WTC11 (cell line): ENCODE data around the gene WNT6. TPM values are rescaled to one million over a fixed set of nuclear protein-coding genes. Genes with fewer than 3 reads are reported as not detected.

Source experiments
- ATAC-seq: fragments of 200-7000 bp; cut with Tn5 transposase; 2 replicates; pipeline ENCODE4 v1.10.0; 2021; ENCODE audit warnings: mild to moderate bottlenecking, moderate library complexity
- CTCF ChIA-PET: fragments of 300-600 bp; sonication (Branson Sonifier 250); formaldehyde crosslinking; loops from one replicate; lab custom pipeline; 2021; ENCODE audit warnings: antibody characterized with exemption; lab: Charles Lee
- POLR2A ChIA-PET: fragments of 350-600 bp; sonication (Branson Sonifier 250); formaldehyde crosslinking; loops from one replicate; lab custom pipeline; 2021; ENCODE audit warnings: antibody characterized with exemption; lab: Charles Lee
- DNase-seq: peaks from one replicate; pipeline ENCODE4 v3.0.0; 2021; ENCODE audit warnings: low spot score
- H3K27ac Mint-ChIP-seq: 2 replicates; pipeline ENCODE4 v1.8.0; 2021; ENCODE audit warnings: mixed read lengths
- H3K27me3 Mint-ChIP-seq: 2 replicates; pipeline ENCODE4 v1.8.0; 2021; ENCODE audit warnings: low read depth, mild to moderate bottlenecking, moderate library complexity, mixed read lengths
- H3K36me3 Mint-ChIP-seq: 2 replicates; pipeline ENCODE4 v1.8.0; 2021; ENCODE audit warnings: mixed read lengths
- H3K4me1 Mint-ChIP-seq: 2 replicates; pipeline ENCODE4 v1.8.0; 2022; ENCODE audit warnings: mixed read lengths
- H3K4me3 Mint-ChIP-seq: 2 replicates; pipeline ENCODE4 v1.8.0; 2021; ENCODE audit warnings: mild to moderate bottlenecking, moderate library complexity, mixed read lengths
- H3K9me3 Mint-ChIP-seq: 2 replicates; pipeline ENCODE4 v1.8.0; 2021; ENCODE audit warnings: mixed read lengths
- AFF4 ChIP-seq: sonication (generic); formaldehyde crosslinking; IDR thresholded peaks from 2 replicates; pipeline ENCODE4 v1.8.1; 2023; ENCODE audit warnings: mild to moderate bottlenecking, missing genetic modification reagents, borderline replicate concordance
- ATF3 ChIP-seq: sonication (generic); formaldehyde crosslinking; conservative IDR thresholded peaks from 2 replicates; pipeline ENCODE4 v1.8.1; 2022; ENCODE audit warnings: mild to moderate bottlenecking, missing genetic modification reagents
- CREM ChIP-seq: sonication (generic); formaldehyde crosslinking; IDR thresholded peaks from 2 replicates; pipeline ENCODE4 v1.8.1; 2022; ENCODE audit warnings: mild to moderate bottlenecking, missing genetic modification reagents, moderate library complexity
- E2F5 ChIP-seq: sonication (generic); formaldehyde crosslinking; IDR thresholded peaks from 2 replicates; pipeline ENCODE4 v1.8.1; 2022; ENCODE audit warnings: mild to moderate bottlenecking, moderate library complexity, missing genetic modification reagents
- ESRRA ChIP-seq: sonication (generic); formaldehyde crosslinking; IDR thresholded peaks from 2 replicates; pipeline ENCODE4 v1.8.1; 2022; ENCODE audit warnings: mild to moderate bottlenecking, missing genetic modification reagents, borderline replicate concordance
- GRHL2 ChIP-seq: fragments of 250-450 bp; sonication (Bioruptor Pico); IDR thresholded peaks from 2 replicates; pipeline ENCODE4 v1.8.0; 2022; ENCODE audit warnings: mild to moderate bottlenecking, moderate library complexity; ENCODE audit not compliant: insufficient replicate concordance, severe bottlenecking
- HMGA2 ChIP-seq: fragments of 250-450 bp; sonication (Bioruptor Pico); IDR thresholded peaks from 2 replicates; pipeline ENCODE4 v1.4.0; 2021; ENCODE audit warnings: mild to moderate bottlenecking, moderate library complexity
- HMGXB4 ChIP-seq: sonication (generic); formaldehyde crosslinking; IDR thresholded peaks from 2 replicates; pipeline ENCODE4 v1.8.1; 2023; ENCODE audit warnings: mild to moderate bottlenecking, moderate library complexity, missing genetic modification reagents
- IRF1 ChIP-seq: sonication (generic); formaldehyde crosslinking; IDR thresholded peaks from 2 replicates; pipeline ENCODE4 v1.8.0; 2023; ENCODE audit warnings: missing genetic modification reagents
- IRF2 ChIP-seq: sonication (generic); formaldehyde crosslinking; IDR thresholded peaks from 2 replicates; pipeline ENCODE4 v1.8.0; 2022; ENCODE audit warnings: low read depth, missing genetic modification reagents, borderline replicate concordance
- MAX ChIP-seq: sonication (generic); formaldehyde crosslinking; IDR thresholded peaks from 2 replicates; pipeline ENCODE4 v1.8.0; 2022; ENCODE audit warnings: mild to moderate bottlenecking, missing genetic modification reagents
- NR3C1 ChIP-seq: sonication (generic); formaldehyde crosslinking; conservative IDR thresholded peaks from 2 replicates; pipeline ENCODE4 v1.8.1; 2023; ENCODE audit warnings: low read depth, mild to moderate bottlenecking, missing genetic modification reagents
- PREB ChIP-seq: sonication (generic); formaldehyde crosslinking; IDR thresholded peaks from 2 replicates; pipeline ENCODE4 v1.8.1; 2022; ENCODE audit warnings: mild to moderate bottlenecking, missing genetic modification reagents, moderate library complexity, borderline replicate concordance
- PRRX2 ChIP-seq: fragments of 250-450 bp; sonication (Bioruptor Pico); IDR thresholded peaks from 2 replicates; pipeline ENCODE4 v1.8.0; 2021; ENCODE audit warnings: mild to moderate bottlenecking
- SOX15 ChIP-seq: fragments of 250-450 bp; sonication (Bioruptor Pico); IDR thresholded peaks from 2 replicates; pipeline ENCODE4 v1.9.0; 2021; ENCODE audit warnings: mild to moderate bottlenecking
- TP53 ChIP-seq: sonication (generic); formaldehyde crosslinking; IDR thresholded peaks from 2 replicates; pipeline ENCODE4 v1.8.1; 2023; ENCODE audit warnings: mild to moderate bottlenecking, missing genetic modification reagents
- USF1 ChIP-seq: sonication (generic); formaldehyde crosslinking; IDR thresholded peaks from 2 replicates; pipeline ENCODE4 v1.8.0; 2022; ENCODE audit warnings: mild to moderate bottlenecking, missing genetic modification reagents
- ZNF121 ChIP-seq: sonication (generic); formaldehyde crosslinking; IDR thresholded peaks from 2 replicates; pipeline ENCODE4 v1.8.0; 2023; ENCODE audit warnings: missing genetic modification reagents
- ZNF263 ChIP-seq: sonication (generic); formaldehyde crosslinking; IDR thresholded peaks from 2 replicates; pipeline ENCODE4 v1.8.1; 2022; ENCODE audit warnings: low read depth, mild to moderate bottlenecking, moderate library complexity, missing genetic modification reagents
- ZSCAN18 ChIP-seq: fragments of 250-450 bp; sonication (Bioruptor Pico); IDR thresholded peaks from 2 replicates; pipeline ENCODE4 v2.1.2; 2022; ENCODE audit warnings: mild to moderate bottlenecking, moderate library complexity
- total RNA-seq: library from RNA; stranded (reverse); gene quantifications from 3 replicates; pipeline ENCODE4 v1.2.3, GENCODE V29; 2021

Gene WNT6
- total RNA-seq, 1 experiment from 2014 or later = not detected

- TF ChIP-seq USF1 (no peak), IRF2 (CRISPR knock-in tag) (no peak), ZNF121 (no peak), GRHL2 (no peak), ZSCAN18 (CRISPR knock-in tag) (no peak), MAX (CRISPR knock-in tag) (no peak), E2F5 (CRISPR knock-in tag) (no peak), TP53 (CRISPR knock-in tag) (no peak), NR3C1 (CRISPR knock-in tag) (no peak), ATF3 (CRISPR knock-in tag) (no peak), ESRRA (CRISPR knock-in tag) (no peak), IRF1 (no peak), ZNF263 (CRISPR knock-in tag) (no peak), PREB (CRISPR knock-in tag) (no peak), HMGXB4 (CRISPR knock-in tag) (no peak), HMGA2 (no peak), PRRX2 (CRISPR knock-in tag) (no peak), CREM (CRISPR knock-in tag) (no peak), SOX15 (CRISPR knock-in tag) (no peak), AFF4 (CRISPR knock-in tag) (no peak)
- Mint-ChIP-seq H3K9me3 (no peaks in the 10 kb centered on the region), H3K27me3 (peaks cover 5% of the 10 kb centered on the region), H3K36me3 (no peaks in the 10 kb centered on the region), H3K4me1 (no peaks in the 10 kb centered on the region), H3K4me3 (no peak overlapping the region), H3K27ac (no peak overlapping the region)
- no peak for ATAC-seq
- ChIA-PET POLR2A (interaction anchor here (0.5 kb wide), 1 partner anchor 456 kb away, joined by 5 read pairs; no protein-coding TSS in a partner anchor), CTCF (interaction anchor here (1.5 kb wide), 1 partner anchor 15 kb away, joined by 4 read pairs; no protein-coding TSS in a partner anchor)
- no peak for DNase-seq
Observed at GRCh38 chr2:218832081-218832480, 27.5 kb upstream of the WNT6 start.
